HL-60/S4 treated with phorbol 12-myristate 13-acetate at 8.2 ng/mL for 4 days and 3 days (cell line): ENCODE data around the gene LIMK1.

Experiments used
- in situ Hi-C: fragments of 300-500 bp; cut with MboI; formaldehyde crosslinking; loops from 2 replicates; pipeline ENCODE4 v1.15.0; 2022; ENCODE audit warnings: low sequenced_read_pairs

LIMK1 gene

DNA sequence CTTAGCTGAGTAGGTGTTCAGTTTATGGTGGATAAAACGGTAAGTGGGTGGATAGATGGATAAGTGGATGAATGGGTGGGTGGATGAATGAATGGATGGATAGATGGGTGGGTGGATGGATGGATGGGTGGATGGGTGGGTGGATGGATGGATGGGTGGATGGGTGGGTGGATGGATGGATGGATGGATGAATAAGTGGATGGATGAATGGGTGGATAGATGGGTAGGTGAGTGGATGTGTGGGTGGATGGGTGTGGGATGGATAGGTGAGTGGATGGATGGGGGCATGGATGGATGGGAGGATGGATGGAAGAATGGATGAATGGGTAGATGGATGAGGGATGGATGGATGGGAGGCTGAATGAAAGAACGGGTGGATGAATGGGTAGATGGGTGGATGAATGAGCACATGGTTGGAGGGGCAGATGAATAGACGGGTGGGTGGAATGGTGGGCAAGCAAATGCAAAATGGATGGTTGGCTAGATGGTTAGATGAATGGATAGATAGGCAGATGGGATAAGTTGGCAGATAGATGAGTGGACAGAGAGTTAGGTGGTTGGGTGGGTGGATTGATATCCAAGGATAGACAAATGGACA lies 29.9 kb upstream of the LIMK1 start:
- in situ Hi-C loops, result no loop called here

DNA sequence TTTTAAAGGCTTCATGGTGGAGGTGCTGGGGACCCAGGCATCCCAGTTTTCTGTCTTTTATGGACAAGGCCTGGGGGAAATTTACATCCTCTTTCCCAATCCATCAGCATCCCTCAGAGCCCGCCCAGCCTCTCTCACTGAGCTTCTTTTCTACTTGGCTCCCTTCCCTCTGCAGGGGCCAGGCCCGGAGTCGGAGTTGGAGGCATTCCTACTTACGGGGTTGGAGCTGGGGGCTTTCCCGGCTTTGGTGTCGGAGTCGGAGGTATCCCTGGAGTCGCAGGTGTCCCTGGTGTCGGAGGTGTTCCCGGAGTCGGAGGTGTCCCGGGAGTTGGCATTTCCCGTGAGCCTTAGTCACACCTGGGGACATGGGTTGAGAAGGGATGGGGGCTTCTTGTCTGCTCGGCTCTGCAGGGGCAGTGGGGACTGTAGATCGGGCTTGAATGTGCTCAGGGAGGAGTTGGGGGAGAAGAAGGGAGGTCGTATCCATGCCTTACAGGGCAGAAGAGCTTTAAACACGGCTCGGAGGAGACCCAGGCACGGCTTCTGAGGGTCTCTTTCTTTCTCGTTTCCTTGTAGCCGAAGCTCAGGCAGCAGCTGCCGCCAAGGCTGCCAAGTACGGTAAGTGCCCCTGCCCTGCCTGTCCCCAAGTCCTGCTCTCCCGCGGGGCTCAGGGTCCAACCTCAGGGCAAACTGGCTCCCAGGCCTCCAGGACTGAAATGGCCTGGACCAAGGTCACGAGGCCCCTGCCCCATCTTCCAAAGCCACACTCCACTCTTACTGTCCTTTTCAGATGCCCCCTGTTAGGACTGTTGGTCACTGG lies 27.3 kb upstream of the LIMK1 start:
- in situ Hi-C loops, result no loop called here

DNA sequence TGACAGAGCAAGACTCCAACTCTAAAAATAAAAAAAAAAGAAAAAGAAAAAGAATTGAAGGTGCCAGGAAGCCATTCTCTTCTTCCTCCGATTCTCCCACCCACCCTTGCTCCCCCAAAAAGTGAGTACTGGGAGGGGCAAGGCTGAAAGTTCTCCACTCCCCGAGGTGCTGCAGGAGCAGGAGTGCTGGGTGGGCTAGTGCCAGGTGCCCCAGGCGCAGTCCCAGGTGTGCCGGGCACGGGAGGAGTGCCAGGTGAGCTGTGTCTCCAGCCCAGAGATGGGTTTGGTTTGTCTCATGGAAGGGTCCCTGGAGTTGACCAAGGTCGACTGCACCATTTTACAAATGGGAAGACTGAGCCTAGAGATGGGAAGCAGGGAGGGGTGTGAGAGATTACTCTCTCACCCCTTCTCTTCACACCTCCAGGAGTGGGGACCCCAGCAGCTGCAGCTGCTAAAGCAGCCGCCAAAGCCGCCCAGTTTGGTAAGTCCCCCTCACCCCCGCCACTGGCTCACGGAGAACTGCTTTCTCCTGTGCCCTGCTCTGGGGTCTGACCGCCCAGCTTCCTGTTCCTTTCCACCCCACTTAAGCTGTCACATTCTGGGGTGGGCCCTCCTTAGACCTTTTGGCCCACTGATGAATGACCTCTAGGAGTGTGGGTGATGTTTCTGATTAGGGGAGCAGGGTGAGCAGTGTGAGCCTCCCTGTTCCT lies 26.2 kb upstream of the LIMK1 start:
- in situ Hi-C loops, result no loop called here

DNA sequence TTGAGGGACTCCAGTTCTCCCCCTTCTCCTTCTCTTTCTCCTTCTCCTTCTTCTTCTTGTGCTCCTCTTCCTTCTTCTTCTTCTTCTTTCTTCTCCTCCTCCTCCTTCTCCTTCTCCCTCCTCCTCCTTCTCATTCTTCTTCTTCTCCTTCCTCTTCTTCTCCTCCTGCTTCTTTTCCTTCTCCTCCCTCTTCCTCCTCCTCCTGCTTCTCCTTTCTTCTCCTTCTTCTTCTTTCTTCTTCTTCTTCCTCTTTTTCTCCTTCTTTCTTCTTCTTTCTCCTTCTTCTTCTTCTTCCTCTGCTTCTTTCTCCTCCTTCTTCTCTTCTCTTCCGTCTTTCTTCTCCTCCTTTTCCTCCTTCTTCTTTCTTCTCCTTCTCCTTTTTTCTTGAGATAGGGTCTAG lies 25.6 kb upstream of the LIMK1 start:
- in situ Hi-C loops, result no loop called here

DNA sequence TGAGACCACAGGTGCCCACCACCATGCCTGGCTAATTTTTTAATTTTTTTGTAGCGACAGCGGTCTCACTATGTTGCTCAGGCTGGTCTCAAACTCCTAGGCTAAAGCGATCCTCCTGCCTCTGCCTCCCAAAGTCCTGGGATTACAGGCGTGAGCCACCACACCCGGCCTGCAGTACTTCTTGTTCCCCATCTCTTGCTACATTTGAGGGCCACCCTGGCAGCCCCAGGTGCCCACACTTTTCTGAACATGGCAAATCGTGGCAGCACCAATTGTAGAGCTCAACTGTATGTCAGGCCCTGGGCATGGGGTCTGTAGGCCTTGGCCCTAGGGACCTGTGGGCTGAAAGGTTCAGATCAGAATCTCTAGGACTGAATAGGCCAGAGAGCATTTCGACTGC lies 25.1 kb upstream of the LIMK1 start:
- in situ Hi-C loops, result no loop called here

DNA sequence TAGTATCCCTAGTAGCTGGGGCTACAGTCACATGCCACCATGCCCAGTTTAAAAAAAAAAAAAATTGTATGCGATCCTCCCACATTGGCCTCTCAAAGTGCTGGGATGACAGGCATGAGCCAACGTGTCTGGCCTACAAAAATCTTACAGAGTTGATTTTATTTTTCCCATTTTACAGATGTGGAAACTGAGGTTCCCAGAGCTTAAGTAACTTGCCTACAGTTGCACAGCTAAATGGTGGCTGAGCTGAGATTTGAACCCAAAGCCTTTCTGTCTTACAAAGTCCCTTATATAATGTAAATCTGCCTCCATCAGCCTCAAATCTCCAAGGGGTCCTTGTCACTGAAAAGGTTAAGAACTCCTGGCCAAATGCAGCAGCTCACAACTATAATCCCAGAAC lies 24.6 kb upstream of the LIMK1 start:
- in situ Hi-C loops, result no loop called here

DNA sequence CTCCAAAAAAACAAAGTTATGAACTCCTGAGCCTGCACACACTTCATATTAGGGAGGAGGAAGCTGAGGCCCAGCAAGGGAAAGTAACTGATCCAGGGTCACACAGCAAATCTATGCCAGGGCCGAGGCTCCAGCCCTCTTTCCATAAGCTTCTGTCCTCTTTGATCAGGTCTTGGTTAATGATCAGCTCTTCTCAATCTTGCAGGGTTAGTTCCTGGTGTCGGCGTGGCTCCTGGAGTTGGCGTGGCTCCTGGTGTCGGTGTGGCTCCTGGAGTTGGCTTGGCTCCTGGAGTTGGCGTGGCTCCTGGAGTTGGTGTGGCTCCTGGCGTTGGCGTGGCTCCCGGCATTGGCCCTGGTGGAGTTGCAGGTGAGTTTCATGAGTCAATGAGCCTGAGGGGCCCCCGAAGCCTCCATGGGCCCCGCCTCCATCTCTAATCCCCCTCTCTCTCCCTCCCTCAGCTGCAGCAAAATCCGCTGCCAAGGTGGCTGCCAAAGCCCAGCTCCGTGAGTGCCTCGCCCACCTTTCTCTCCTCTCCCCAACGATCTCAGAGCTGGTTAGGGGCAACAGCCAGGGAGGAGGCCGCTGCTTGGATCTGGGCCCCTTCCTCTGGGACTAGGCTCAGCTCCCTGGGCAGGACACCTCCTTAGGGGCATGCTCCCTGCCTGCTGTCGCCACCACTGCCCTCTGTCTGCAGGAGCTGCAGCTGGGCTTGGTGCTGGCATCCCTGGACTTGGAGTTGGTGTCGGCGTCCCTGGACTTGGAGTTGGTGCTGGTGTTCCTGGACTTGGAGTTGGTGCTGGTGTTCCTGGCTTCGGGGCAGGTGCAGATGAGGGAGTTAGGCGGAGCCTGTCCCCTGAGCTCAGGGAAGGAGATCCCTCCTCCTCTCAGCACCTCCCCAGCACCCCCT lies 23.7 kb upstream of the LIMK1 start:
- in situ Hi-C loops, result no loop called here

DNA sequence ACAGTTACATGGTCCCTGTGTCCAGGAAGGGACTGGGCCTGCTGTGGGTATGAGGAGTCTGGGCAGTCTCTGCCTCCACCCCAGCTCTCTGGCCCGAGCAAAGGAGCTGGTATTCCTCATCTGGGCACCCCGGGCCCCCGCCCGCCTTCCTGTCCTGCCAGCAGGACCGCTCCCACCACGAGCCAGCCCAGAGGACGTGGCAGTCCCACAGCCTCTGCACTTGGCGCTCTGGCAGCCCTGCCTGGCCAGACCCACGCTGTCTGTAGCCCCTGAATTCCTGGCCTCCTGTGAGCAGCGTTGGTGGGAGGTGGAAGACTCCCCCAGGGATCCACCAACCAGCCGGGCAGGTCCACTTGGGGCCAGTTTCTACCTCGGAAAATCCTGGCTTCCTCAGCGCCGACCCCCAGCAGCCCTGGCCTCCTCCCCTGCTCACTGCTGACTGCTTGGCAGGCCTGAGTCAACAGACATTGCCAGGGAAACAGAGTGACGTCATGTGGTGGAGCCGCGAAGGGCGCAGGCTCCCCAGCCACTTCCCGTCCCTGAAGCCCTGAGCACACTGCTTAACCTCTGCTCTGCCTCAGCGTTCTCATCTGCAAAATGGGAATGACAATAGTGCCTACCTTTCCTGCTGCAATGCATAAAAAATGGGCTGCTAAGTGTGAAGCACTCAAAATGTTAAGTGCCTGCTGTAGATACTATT lies 21.6 kb upstream of the LIMK1 start:
- in situ Hi-C loops, result no loop called here

DNA sequence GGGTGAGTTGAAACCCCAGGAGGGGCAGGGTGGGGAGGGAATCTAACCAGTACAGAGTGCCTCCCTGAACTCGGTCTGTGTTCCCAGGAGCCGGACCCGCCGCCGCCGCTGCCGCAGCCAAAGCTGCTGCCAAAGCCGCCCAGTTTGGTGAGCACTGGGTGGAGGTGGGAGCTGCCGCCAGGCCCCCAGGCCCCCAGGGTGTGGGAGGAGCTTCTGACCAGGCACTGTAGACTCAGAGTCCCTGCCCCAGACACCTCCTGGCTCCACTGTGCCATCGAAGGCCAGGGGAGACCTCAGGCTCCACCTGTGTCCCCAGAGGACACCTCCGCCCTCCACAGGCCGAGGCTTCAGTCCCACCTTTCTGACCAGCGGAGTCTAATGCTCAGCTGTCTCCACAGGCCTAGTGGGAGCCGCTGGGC lies 20.4 kb upstream of the LIMK1 start:
- in situ Hi-C loops, result no loop called here

DNA sequence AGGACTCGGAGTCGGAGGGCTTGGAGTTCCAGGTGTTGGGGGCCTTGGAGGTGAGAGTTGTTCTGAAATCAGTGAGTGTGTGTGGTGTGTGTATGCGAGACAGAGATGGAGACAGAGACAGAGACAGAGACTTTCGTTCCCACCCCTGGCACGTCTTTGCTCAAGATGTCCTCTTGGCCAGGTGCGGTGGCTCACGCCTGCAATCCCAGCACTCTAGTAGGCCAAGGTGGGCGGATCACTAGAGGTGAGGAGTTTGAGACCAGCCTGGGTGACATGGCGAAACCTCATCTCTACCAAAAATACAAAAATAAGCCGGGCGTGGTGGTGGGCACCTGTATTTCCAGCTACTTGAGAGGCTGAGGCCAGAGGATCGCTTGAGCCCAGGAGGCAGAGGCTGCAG lies 20.0 kb upstream of the LIMK1 start:
- in situ Hi-C loops, result no loop called here

DNA sequence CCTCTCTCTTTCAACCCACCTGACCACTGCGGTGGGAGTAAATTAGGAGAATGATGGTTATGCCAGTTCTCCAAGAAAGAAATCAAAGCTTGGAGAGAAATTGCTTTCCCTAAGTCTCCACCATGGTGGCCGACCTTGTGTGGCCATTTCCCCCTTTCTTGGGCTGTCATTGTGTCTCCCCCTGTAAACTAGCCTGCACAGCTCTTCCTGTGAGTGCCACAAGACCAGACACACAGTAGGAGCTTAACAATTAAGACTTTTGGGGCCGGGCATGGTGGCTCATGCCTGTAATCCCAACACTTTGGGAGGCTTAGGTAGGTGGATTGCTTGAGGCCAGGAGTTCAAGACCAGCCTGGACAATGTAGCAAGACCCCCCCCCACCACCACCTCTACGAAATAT lies 18.9 kb upstream of the LIMK1 start:
- in situ Hi-C loops, result no loop called here

DNA sequence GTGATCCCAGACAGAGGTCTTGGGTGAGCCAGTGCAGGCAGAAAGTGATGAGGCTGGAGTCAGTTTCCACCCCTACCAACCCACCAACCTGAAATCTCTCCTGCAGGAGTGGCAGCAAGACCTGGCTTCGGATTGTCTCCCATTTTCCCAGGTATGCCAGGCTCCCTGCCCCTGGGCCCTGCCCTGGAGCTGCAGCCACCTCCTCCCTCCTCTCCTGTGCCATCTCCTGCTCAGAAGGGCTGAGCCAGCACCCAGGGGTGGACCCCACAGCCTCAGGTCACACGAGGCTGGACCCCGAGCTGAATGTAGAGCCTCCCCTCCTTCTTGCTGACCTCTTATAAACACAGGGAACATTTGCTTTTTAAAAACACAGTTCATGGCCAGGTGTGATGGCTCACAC lies 17.0 kb upstream of the LIMK1 start:
- in situ Hi-C loops, result no loop called here

DNA sequence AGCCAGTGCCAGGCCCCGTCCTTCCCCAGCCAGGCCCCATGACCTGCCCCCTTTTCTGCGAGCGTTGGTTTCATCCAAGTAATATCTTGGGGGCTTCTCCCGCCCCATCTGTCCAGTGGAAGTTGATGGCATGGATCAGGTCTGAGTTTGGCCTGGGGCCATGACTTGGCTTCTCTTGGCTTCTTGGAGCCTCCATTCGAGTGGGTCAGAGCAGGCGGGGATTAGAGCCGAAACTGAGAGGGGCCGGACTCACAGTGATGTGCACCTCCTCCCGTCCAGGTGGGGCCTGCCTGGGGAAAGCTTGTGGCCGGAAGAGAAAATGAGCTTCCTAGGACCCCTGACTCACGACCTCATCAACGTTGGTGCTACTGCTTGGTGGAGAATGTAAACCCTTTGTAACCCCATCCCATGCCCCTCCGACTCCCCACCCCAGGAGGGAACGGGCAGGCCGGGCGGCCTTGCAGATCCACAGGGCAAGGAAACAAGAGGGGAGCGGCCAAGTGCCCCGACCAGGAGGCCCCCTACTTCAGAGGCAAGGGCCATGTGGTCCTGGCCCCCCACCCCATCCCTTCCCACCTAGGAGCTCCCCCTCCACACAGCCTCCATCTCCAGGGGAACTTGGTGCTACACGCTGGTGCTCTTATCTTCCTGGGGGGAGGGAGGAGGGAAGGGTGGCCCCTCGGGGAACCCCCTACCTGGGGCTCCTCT lies 15.1 kb upstream of the LIMK1 start:
- in situ Hi-C loops, result no loop called here

DNA sequence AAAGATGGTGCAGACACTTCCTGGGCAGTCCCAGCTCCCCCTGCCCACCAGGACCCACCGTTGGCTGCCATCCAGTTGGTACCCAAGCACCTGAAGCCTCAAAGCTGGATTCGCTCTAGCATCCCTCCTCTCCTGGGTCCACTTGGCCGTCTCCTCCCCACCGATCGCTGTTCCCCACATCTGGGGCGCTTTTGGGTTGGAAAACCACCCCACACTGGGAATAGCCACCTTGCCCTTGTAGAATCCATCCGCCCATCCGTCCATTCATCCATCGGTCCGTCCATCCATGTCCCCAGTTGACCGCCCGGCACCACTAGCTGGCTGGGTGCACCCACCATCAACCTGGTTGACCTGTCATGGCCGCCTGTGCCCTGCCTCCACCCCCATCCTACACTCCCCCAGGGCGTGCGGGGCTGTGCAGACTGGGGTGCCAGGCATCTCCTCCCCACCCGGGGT lies 14.5 kb upstream of the LIMK1 start:
- in situ Hi-C loops, result no loop called here

DNA sequence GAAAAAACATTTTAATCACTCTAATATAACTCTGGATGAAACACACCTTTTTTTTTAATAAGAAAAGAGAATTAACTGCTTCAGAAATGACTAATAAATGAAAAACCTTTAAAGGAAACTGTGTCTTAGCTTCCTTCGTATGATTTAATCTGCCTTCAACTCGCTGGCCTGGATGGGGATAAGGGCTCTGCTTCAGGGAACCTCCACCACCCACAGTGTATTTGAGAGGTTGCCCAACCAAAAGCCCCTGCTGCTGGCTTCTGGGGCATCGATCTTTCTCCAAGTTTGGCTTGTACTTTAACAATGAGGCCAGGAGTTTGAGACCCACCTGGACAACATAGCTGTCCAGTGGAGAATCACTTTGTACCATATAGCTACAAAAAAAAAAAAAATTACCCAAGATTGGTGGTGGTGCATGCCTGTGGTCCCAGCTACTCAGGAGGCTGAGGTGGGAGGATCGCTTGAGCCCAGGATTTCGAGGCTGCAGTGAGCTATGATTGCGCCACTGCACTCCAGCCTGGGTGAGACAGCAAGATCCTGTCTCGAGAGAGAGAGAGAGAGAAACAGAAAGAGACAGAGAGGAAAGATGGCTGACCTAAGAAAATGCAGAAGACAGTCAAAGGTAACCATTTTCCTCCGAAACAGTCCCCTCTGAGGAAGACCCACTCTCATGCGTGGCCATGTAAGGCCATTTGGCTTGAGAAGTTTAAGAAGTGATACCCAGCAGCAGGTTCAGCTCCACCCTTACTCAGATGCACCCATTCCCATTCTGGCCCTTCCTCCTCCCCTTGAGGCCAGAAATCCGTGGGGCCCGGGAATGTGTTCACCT lies 13.6 kb upstream of the LIMK1 start:
- in situ Hi-C loops, result no loop called here

DNA sequence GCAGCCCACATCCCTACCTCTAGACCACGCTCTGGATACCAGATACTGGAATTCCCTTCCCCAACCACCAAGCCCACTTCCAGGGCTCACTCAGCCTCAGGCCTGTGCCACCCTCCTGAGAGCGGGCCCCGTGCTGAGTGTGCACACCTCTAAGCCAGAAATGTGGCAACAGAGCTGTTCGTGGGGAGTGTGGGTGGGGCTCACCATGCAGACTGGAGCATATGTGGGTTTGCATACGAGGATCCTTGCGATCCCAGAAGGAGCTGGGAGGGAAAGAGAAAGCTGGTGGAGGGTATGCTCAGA lies 13.0 kb upstream of the LIMK1 start:
- in situ Hi-C loops, result no loop called here

DNA sequence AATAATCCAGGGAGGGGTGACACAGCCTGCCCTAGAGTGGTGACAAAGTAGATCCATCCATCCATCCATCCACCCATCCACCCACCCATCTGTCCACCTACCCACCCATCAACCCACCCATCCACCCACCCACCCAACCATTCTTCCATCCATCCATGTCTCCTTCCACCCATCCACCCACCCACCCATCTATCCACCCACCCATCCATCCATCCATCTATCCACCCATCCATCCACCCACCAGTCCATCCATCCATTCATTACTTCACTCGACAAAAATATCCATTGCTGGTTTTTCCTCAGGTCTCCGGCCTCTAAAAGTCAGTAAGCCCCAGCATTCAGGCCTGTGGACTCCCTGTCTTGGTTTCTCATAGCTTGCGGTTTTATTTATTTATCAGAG lies 12.5 kb upstream of the LIMK1 start:
- in situ Hi-C loops, result no loop called here

DNA sequence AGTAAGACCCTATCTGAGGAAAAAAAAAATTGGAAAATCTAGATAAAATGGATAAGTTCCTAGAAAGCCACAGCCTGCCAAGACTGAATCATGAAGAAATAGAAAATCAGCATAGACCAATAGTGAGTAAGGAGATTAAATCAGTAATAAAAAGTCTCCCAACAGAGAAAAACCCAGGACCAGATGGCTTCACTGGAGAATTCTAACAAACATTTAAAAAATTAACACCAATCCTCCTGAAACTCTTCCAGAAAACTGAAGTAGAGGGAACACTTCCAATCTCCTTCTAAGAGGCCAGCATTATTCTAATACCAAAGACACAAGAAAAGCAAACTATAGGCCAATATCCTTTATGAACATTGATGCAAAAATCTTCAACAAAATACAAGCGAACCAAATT lies 8.8 kb upstream of the LIMK1 start:
- in situ Hi-C loops, result no loop called here

DNA sequence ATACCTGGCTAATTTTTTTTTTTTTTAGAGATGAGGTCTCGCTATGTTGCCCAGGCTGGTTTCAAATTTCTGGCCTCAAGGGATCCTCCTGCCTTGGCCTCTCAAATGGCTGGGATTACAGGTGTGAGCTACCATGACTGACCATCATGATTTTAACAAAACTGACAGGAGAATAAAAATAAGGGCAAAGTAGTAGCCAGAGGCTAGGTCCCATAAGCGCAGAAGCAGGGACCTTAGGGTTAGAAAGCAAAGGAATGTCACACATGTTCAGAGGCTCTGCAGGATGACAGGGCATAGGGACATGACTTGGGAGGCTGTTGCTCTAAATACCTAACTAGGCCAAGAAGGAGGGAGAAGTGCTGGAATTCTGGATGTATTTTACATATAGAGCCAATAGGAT lies 5.1 kb upstream of the LIMK1 start:
- in situ Hi-C loops, result no loop called here
